Stimulated activated memory B cell treated with anti-CD40 and anti-IgM and Interleukin-4, amounts not matched to agents 10 μg/mL and 1 μg/mL and 100 μg/mL, for 72 hours (primary cell): Measurements from ENCODE around the gene ZNF324B.

Experiments used
- ATAC-seq: fragments of 150-1000 bp; cut with Tn5 transposase; 2 replicates; pipeline ENCODE4 v1.10.0; 2021
- H3K27ac Mint-ChIP-seq: one replicate; pipeline ENCODE4 v1.8.0; 2022; ENCODE audit warnings: mild to moderate bottlenecking, mixed read lengths
- H3K27me3 Mint-ChIP-seq: one replicate; pipeline ENCODE4 v1.8.0; 2022; ENCODE audit warnings: mixed read lengths
- H3K36me3 Mint-ChIP-seq: one replicate; pipeline ENCODE4 v1.8.0; 2022; ENCODE audit warnings: mixed read lengths
- H3K4me1 Mint-ChIP-seq: one replicate; pipeline ENCODE4 v1.8.0; 2022; ENCODE audit warnings: mixed read lengths
- H3K4me3 Mint-ChIP-seq: one replicate; pipeline ENCODE4 v1.8.0; 2022; ENCODE audit warnings: mild to moderate bottlenecking, moderate library complexity, mixed read lengths
- H3K9me3 Mint-ChIP-seq: one replicate; pipeline ENCODE4 v1.8.0; 2022; ENCODE audit warnings: mixed read lengths

The ZNF324B gene

GRCh38 chr19:58491393-58491792 lies 40.0 kb downstream of the ZNF324B start:
- no peaks in the 10 kb centered on the region for H3K9me3 Mint-ChIP-seq
- peaks cover 5% of the 10 kb centered on the region for H3K4me1 Mint-ChIP-seq
- H3K27me3 Mint-ChIP-seq: no peaks in the 10 kb centered on the region
- no peak overlapping the region for H3K27ac Mint-ChIP-seq
- H3K36me3 Mint-ChIP-seq: peaks cover 13% of the 10 kb centered on the region
- ATAC-seq: no peak
- H3K4me3 Mint-ChIP-seq: no peak overlapping the region

GRCh38 chr19:58492265-58492664 lies 40.8 kb downstream of the ZNF324B start:
- H3K27ac Mint-ChIP-seq: no peak overlapping the region
- H3K9me3 Mint-ChIP-seq: no peaks in the 10 kb centered on the region
- no peaks in the 10 kb centered on the region for H3K27me3 Mint-ChIP-seq
- peaks cover 10% of the 10 kb centered on the region for H3K36me3 Mint-ChIP-seq
- peaks cover 5% of the 10 kb centered on the region for H3K4me1 Mint-ChIP-seq
- H3K4me3 Mint-ChIP-seq: no peak overlapping the region
- no peak for ATAC-seq

GRCh38 chr19:58497634-58498170 lies 46.3 kb downstream of the ZNF324B start:
- Mint-ChIP-seq H3K27ac (no peak overlapping the region), H3K36me3 (no peaks in the 10 kb centered on the region), H3K9me3 (peaks cover 14% of the 10 kb centered on the region), H3K4me3 (no peak overlapping the region), H3K27me3 (no peaks in the 10 kb centered on the region), H3K4me1 (peaks cover 25% of the 10 kb centered on the region)
- no peak for ATAC-seq

- no peak for ATAC-seq
- Mint-ChIP-seq H3K9me3 (peaks cover 17% of the 10 kb centered on the region), H3K4me3 (peak overlapping the region; percentile 93), H3K4me1 (peaks cover 25% of the 10 kb centered on the region), H3K36me3 (no peaks in the 10 kb centered on the region), H3K27me3 (no peaks in the 10 kb centered on the region), H3K27ac (peak overlapping the region; percentile 87)
Measured at GRCh38 chr19:58498316-58499020, 47.0 kb downstream of the ZNF324B start.

GRCh38 chr19:58499021-58499927 lies 47.9 kb downstream of the ZNF324B start:
- Mint-ChIP-seq H3K36me3 (no peaks in the 10 kb centered on the region), H3K27me3 (no peaks in the 10 kb centered on the region), H3K27ac (peak overlapping the region; percentile 87), H3K9me3 (peaks cover 17% of the 10 kb centered on the region), H3K4me1 (peaks cover 25% of the 10 kb centered on the region), H3K4me3 (peak overlapping the region; percentile 93)
- ATAC-seq: peak; percentile 98

- H3K9me3 Mint-ChIP-seq: peaks cover 17% of the 10 kb centered on the region
- H3K4me1 Mint-ChIP-seq: peaks cover 20% of the 10 kb centered on the region
- peak overlapping the region; percentile 93 for H3K4me3 Mint-ChIP-seq
- no peak for ATAC-seq
- H3K27me3 Mint-ChIP-seq: no peaks in the 10 kb centered on the region
- H3K27ac Mint-ChIP-seq: peak overlapping the region; percentile 87
- H3K36me3 Mint-ChIP-seq: no peaks in the 10 kb centered on the region
Measured at GRCh38 chr19:58500242-58500641, 48.8 kb downstream of the ZNF324B start.
